ENCODE measurements around the gene CYBRD1.
A peak's percentile ranks its signal among the peaks of the same experiment; 100 is the strongest.

CYBRD1 gene

DNA sequence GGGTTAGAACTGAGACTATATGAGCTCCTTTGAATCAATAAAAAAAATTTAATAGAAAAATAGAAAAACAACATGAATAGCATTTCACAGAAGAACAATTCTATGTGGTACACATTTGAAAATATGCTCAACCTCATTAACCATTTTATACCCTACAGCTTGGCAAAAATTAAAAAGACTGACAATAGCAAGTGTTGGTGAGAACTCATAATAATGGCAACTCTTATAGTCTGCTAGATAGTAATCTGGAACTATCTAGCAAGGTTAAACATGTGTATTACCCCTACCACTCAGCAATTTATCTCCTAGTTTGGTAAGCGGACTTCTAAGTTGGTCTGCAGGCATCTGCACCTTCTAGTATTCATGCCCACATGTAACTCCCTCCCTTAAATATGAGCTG lies 67.8 kb downstream of the CYBRD1 start:
- no peak overlapping the region for H3K4me3 ChIP-seq (ENCODE audit: low read depth, low read length)
- no peak for DNase-seq

DNA sequence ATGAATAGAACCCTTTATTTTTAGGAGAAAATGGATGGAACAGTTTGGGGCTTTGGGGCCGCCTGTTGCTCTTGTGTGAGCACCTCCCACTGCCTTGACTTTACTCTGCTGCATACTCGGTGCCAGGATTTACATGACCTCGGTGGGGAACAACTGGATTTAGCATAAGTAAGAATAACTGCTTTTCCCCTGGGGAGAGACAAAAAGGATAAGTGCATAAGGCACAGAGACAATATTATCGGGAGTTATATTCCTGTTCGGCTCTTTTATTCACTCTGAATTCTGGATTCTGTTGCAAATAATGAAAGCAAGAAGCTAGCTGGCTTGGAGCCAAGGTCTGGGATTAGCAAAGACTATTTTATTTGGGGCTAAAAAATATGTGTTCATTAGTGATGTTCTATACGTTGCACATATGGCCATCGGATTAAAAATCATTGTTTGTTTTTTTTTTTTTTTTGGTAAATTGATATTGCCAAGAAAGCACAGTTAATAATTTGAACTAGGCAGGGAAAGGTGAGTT lies 69.8 kb downstream of the CYBRD1 start:
- no peaks in the 10 kb centered on the region for H3K36me3 ChIP-seq
- no peaks in the 10 kb centered on the region for H3K27me3 ChIP-seq
- no peak for DNase-seq

More for the DNA sequence above, 67.8 kb downstream of the CYBRD1 start:
- TF ChIP-seq, protein P1, sequence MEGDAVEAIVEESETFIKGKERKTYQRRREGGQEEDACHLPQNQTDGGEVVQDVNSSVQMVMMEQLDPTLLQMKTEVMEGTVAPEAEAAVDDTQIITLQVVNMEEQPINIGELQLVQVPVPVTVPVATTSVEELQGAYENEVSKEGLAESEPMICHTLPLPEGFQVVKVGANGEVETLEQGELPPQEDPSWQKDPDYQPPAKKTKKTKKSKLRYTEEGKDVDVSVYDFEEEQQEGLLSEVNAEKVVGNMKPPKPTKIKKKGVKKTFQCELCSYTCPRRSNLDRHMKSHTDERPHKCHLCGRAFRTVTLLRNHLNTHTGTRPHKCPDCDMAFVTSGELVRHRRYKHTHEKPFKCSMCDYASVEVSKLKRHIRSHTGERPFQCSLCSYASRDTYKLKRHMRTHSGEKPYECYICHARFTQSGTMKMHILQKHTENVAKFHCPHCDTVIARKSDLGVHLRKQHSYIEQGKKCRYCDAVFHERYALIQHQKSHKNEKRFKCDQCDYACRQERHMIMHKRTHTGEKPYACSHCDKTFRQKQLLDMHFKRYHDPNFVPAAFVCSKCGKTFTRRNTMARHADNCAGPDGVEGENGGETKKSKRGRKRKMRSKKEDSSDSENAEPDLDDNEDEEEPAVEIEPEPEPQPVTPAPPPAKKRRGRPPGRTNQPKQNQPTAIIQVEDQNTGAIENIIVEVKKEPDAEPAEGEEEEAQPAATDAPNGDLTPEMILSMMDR (IDR thresholded peaks at IDR 0.05; ENCODE audit: low read depth, low read length): no peak
- no peaks in the 10 kb centered on the region for H3K27me3 ChIP-seq
- no peaks in the 10 kb centered on the region for H3K9me3 ChIP-seq
- H3K4me1 ChIP-seq: no peaks in the 10 kb centered on the region
- no peaks in the 10 kb centered on the region for H3K36me3 ChIP-seq

DNA sequence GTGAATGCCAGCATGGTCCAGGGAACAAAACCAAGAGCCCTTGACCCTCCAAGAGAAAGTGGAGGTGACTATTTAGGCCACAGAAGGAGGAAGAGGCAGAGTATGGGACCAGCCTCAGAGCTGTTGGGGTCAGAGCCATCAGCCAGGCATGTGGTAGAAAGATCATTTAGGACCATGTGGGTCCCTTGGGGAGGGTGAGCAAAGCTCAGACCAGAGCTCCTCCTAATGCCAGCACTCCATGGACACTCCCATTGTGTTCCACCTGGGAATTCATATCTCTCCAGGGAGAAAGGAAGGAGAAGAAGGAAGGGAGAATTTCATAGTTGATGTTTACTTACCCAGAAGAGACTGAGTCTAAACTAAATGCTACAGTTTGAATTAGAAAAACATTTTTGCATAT lies 73.2 kb downstream of the CYBRD1 start:
- H3K36me3 ChIP-seq: no peaks in the 10 kb centered on the region
- no peak overlapping the region for H3K4me3 ChIP-seq (ENCODE audit: low read depth, low read length)
- H3K4me1 ChIP-seq: no peaks in the 10 kb centered on the region
- no peaks in the 10 kb centered on the region for H3K27me3 ChIP-seq
- no peaks in the 10 kb centered on the region for H3K9me3 ChIP-seq
- DNase-seq: no peak
- TF ChIP-seq, protein P1 (IDR thresholded peaks at IDR 0.05; ENCODE audit: low read depth, low read length): no peak

More for the DNA sequence above, 69.8 kb downstream of the CYBRD1 start:
- H3K4me3 ChIP-seq (ENCODE audit: low read depth, low read length): no peak overlapping the region
- H3K4me1 ChIP-seq: no peaks in the 10 kb centered on the region
- H3K9me3 ChIP-seq: no peaks in the 10 kb centered on the region
- TF ChIP-seq, protein P1 (IDR thresholded peaks at IDR 0.05; ENCODE audit: low read depth, low read length): no peak

DNA sequence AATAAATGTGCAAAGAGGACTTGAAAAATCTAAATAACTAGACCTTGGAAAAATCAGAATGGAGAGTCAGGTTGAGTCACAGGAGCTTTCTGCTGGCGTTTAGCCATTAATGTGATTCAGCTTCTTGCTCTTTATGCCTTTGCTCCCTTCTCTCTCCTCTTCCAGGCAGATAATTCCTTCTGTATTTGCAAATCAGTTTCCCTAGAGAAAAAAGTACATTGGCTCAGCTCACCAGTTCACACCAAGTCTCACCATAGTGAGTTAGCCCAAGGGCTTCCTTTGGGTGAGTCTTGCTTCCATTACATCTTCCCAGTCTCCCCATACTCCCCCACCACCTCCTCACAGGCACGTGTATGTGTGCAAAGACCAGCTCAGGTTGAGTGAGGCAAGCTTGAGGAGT lies 73.6 kb downstream of the CYBRD1 start:
- H3K4me3 ChIP-seq (ENCODE audit: low read depth, low read length): no peak overlapping the region
- DNase-seq: no peak
- no peaks in the 10 kb centered on the region for H3K27me3 ChIP-seq
- TF ChIP-seq, protein P1 (IDR thresholded peaks at IDR 0.05; ENCODE audit: low read depth, low read length): no peak
- H3K36me3 ChIP-seq: no peaks in the 10 kb centered on the region
- H3K4me1 ChIP-seq: no peaks in the 10 kb centered on the region
- no peaks in the 10 kb centered on the region for H3K9me3 ChIP-seq

DNA sequence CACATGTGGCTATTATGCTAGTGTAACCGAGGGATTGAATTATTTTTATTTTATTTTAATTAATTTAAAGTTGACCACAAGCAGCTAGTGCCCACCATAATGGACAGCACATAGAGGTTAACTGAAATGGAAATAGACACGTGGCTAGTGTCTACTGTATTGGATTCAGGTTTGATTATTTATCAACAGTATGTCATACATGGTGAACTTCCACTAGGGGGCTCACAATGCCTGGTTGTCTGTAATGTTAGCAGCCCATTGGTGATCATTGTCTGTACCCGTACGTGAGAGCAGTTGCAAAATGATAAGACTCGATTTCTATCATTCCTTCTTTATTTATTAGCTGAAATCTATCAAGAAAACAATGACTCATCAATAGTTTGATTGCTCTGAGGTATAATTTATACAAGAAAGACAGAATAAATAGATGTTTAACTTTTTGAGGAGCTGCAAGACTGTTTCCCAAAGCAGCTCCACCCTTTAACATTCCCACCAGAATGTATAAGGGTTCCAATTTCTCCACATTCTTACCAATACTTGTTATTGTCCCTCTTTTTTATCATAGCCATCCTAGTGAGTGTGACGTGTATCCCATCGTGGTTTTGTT lies 76.5 kb downstream of the CYBRD1 start:
- peak; percentile 30 for DNase-seq
- H3K9me3 ChIP-seq: no peaks in the 10 kb centered on the region
- TF ChIP-seq, protein P1 (IDR thresholded peaks at IDR 0.05; ENCODE audit: low read depth, low read length): peak; percentile 71
- no peaks in the 10 kb centered on the region for H3K36me3 ChIP-seq
- H3K4me3 ChIP-seq (ENCODE audit: low read depth, low read length): no peak overlapping the region
- H3K4me1 ChIP-seq: no peaks in the 10 kb centered on the region
- no peaks in the 10 kb centered on the region for H3K27me3 ChIP-seq

DNA sequence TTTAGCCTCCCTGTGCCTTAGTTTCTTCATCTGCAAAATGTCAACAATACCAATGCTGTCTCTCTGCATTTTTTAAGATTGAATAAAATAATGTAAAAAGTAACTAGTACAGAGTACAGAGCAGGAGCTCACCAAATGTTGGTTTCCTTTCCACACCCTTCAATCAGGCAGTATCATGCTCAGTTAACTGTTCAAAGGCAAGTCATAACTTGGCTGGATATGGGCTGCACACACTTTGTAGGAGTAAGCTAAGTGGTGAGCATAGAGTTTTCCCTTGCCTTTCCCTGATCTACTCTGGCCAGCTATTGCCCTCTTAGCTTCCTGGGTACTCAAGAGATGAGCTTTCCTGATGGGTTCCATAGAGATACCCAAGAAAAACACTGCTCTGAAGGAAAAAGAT lies 77.9 kb downstream of the CYBRD1 start:
- TF ChIP-seq, protein P1 (IDR thresholded peaks at IDR 0.05; ENCODE audit: low read depth, low read length): no peak
- Histone ChIP-seq H3K4me1 (no peaks in the 10 kb centered on the region), H3K27me3 (no peaks in the 10 kb centered on the region), H3K36me3 (no peaks in the 10 kb centered on the region), H3K4me3 (ENCODE audit: low read depth, low read length) (no peak overlapping the region), H3K9me3 (no peaks in the 10 kb centered on the region)
- no peak for DNase-seq
